Measurements from ENCODE around the gene VPS37D. TPM values are rescaled to one million over a fixed set of nuclear protein-coding genes. Genes with fewer than 3 reads are reported as not detected.
"Not testable (repeated sequence)": the region's sequence is repeated elsewhere in the genome, so short reads cannot be mapped to it uniquely, and the experiment has no call there.

VPS37D gene
- total RNA-seq, 1 donor from 2014 or later, result 1.3 TPM

GRCh38 chr7:73647725-73648592 is 19.7 kb upstream of the VPS37D start:
- H3K27ac ChIP-seq, result no peak overlapping the region
- peaks cover 8% of the 10 kb centered on the region for H3K27me3 ChIP-seq
- intact Hi-C loops (cut with DNase I), result no loop called here
- H3K4me1 ChIP-seq, result peaks cover 0 to 4% of the 10 kb centered on the region in 2 donors
- DNase-seq (ENCODE audit: low spot score in 2 of 2), result no peak
- H3K9me3 ChIP-seq, result no peaks in the 10 kb centered on the region
- peak in 1 of 3 experiments; percentile 15 for TF ChIP-seq CTCF (IDR thresholded peaks at IDR 0.05)
- H3K36me3 ChIP-seq, result no peaks in the 10 kb centered on the region
- H3K4me3 ChIP-seq, result peak overlapping the region; percentile 50 to 60

- TF ChIP-seq CTCF (IDR thresholded peaks at IDR 0.05), result no peak
- Histone ChIP-seq H3K9me3 (no peaks in the 10 kb centered on the region), H3K36me3 (no peaks in the 10 kb centered on the region), H3K4me1 (peaks cover 0 to 4% of the 10 kb centered on the region in 2 donors), H3K27ac (no peak overlapping the region), H3K4me3 (no peak overlapping the region), H3K27me3 (peaks cover 8% of the 10 kb centered on the region)
- DNase-seq (ENCODE audit: low spot score in 2 of 2), result no peak
- intact Hi-C loops (cut with DNase I), result no loop called here
Observed at GRCh38 chr7:73648593-73649332, 18.9 kb upstream of the VPS37D start.

- intact Hi-C loops (cut with DNase I), result no loop called here
- H3K27me3 ChIP-seq, result peaks cover 8% of the 10 kb centered on the region
- H3K4me1 ChIP-seq, result peaks cover 0 to 4% of the 10 kb centered on the region in 2 donors
- H3K27ac ChIP-seq, result no peak overlapping the region
- no peak for DNase-seq (ENCODE audit: low spot score in 2 of 2)
- no peak overlapping the region for H3K4me3 ChIP-seq
- no peaks in the 10 kb centered on the region for H3K9me3 ChIP-seq
- TF ChIP-seq CTCF (IDR thresholded peaks at IDR 0.05), result no peak
- H3K36me3 ChIP-seq, result no peaks in the 10 kb centered on the region
Observed at GRCh38 chr7:73649576-73649975, 18.1 kb upstream of the VPS37D start.

- no peak for DNase-seq (ENCODE audit: low spot score in 2 of 2)
- H3K4me1 ChIP-seq, result peaks cover 0 to 4% of the 10 kb centered on the region in 2 donors
- no peaks in the 10 kb centered on the region for H3K36me3 ChIP-seq
- intact Hi-C loops (cut with DNase I), result no loop called here
- H3K27me3 ChIP-seq, result peaks cover 8% of the 10 kb centered on the region
- TF ChIP-seq CTCF (IDR thresholded peaks at IDR 0.05), result no peak
- H3K27ac ChIP-seq, result no peak overlapping the region
- no peak overlapping the region for H3K4me3 ChIP-seq
- H3K9me3 ChIP-seq, result no peaks in the 10 kb centered on the region
Observed at GRCh38 chr7:73650524-73650923, 17.1 kb upstream of the VPS37D start.

- intact Hi-C loops (cut with DNase I), result no loop called here
- Histone ChIP-seq H3K27me3 (no peaks in the 10 kb centered on the region), H3K4me3 (no peak overlapping the region), H3K4me1 (peaks cover 0 to 4% of the 10 kb centered on the region in 2 donors), H3K36me3 (no peaks in the 10 kb centered on the region), H3K9me3 (no peaks in the 10 kb centered on the region), H3K27ac (no peak overlapping the region)
- DNase-seq (ENCODE audit: low spot score in 2 of 2), result no peak
- TF ChIP-seq CTCF (IDR thresholded peaks at IDR 0.05), result no peak
Observed at GRCh38 chr7:73652541-73652949, 15.1 kb upstream of the VPS37D start.

- intact Hi-C loops (cut with DNase I); H3K27me3 ChIP-seq; H3K36me3 ChIP-seq; H3K4me1 ChIP-seq; H3K9me3 ChIP-seq; H3K4me3 ChIP-seq; H3K27ac ChIP-seq; DNase-seq (ENCODE audit: low spot score in 2 of 2): not testable (repeated sequence)
Observed at GRCh38 chr7:73655309-73655708, 12.3 kb upstream of the VPS37D start.
